GM12878 (cell line): ENCODE measurements around the gene THBS1. TPM values are rescaled to one million over a fixed set of nuclear protein-coding genes. Genes with fewer than 3 reads are reported as not detected.

Experiments used
- ATAC-seq: fragments of 200-7000 bp; cut with Tn5 transposase; 3 replicates; pipeline ENCODE4 v1.9.1; 2020; ENCODE audit warnings: mild to moderate bottlenecking, moderate library complexity
- BruUV-seq: library from RNA; stranded (reverse); fragments of 400-500 nt; replicated peaks from 2 replicates; lab custom pipeline; 2021; lab: Mats Ljungman, UMichigan
- CTCF ChIA-PET: fragments of 300-600 bp; sonication (Branson Sonifier 250); formaldehyde crosslinking; extraction: SDS; loops from one replicate; lab custom pipeline; 2021; ENCODE audit warnings: inconsistent platforms; lab: Yijun Ruan, JAX
- POLR2A ChIA-PET: fragments of 350-600 bp; formaldehyde crosslinking; extraction: SDS; loops from one replicate; lab custom pipeline; 2021; ENCODE audit warnings: inconsistent platforms; lab: Charles Lee
- RAD21 ChIA-PET: fragments of 300-600 bp; sonication (Branson Sonifier 250); formaldehyde crosslinking; loops from one replicate; lab custom pipeline; 2023; ENCODE audit warnings: antibody characterized with exemption; ENCODE audit not compliant: unreplicated experiment; lab: Charles Lee
- SMC1A ChIA-PET: fragments of 300-600 bp; sonication (Branson Sonifier 250); formaldehyde crosslinking; loops from one replicate; lab custom pipeline; 2023; ENCODE audit not compliant: unreplicated experiment, uncharacterized antibody; lab: Charles Lee
- DNase-seq: peaks from one replicate; pipeline ENCODE4 v3.0.0-alpha.2; 2011; ENCODE audit warnings: low read depth, low spot score
- FAIRE-seq: peaks from 3 replicates; lab custom pipeline; 2011; peaks lifted over from hg19 to GRCh38; lab: Jason Lieb, UNC
- H2AFZ ChIP-seq: 2 replicates; pipeline ENCODE4 v1.6.0; 2011; ENCODE audit warnings: low read depth, low read length, control low read depth; ENCODE audit not compliant: control insufficient read depth
- H3K27ac ChIP-seq: 2 replicates; pipeline ENCODE4 v1.5.1; 2011; ENCODE audit warnings: control low read depth; ENCODE audit not compliant: control insufficient read depth, insufficient read depth
- H3K27me3 ChIP-seq, 2 experiments: replicated peaks in 1 of 2; 2 replicates each; pipeline versions ENCODE4 v1.6.0 to v1.6.1; 2011; ENCODE audit warnings: low read length in 1 of 2; ENCODE audit not compliant: control insufficient read depth in 2 of 2, insufficient read depth in 2 of 2
- H3K36me3 ChIP-seq, 2 experiments: 2 replicates each; pipeline ENCODE4 v1.5.1; 2011; ENCODE audit warnings: low read length in 1 of 2; ENCODE audit not compliant: control insufficient read depth in 2 of 2, insufficient read depth in 2 of 2
- H3K4me1 ChIP-seq: 2 replicates; pipeline ENCODE4 v1.6.1; 2011; ENCODE audit warnings: mild to moderate bottlenecking, low read length, moderate library complexity, mixed read lengths; ENCODE audit not compliant: control insufficient read depth, insufficient read depth
- H3K4me2 ChIP-seq: 2 replicates; pipeline ENCODE4 v1.6.0; 2011; ENCODE audit warnings: control low read depth; ENCODE audit not compliant: control insufficient read depth, insufficient read depth
- H3K4me3 ChIP-seq: fragments of 200-600 bp; sonication (generic); 2 replicates; pipeline ENCODE4 v1.5.1; 2016
- H3K79me2 ChIP-seq: 2 replicates; pipeline ENCODE4 v1.6.0; 2011; ENCODE audit warnings: low read length; ENCODE audit not compliant: control insufficient read depth, insufficient read depth
- H3K9ac ChIP-seq: 2 replicates; pipeline ENCODE4 v1.8.0; 2011; ENCODE audit warnings: low read length, control low read depth, mixed read lengths; ENCODE audit not compliant: control insufficient read depth, insufficient read depth
- H3K9me3 ChIP-seq: replicated peaks from 3 replicates; pipeline ENCODE4 v1.5.1; 2011; ENCODE audit warnings: mild to moderate bottlenecking, low read length; ENCODE audit not compliant: control insufficient read depth, insufficient read depth
- H4K20me1 ChIP-seq: 2 replicates; pipeline ENCODE4 v1.6.0; 2011; ENCODE audit not compliant: control insufficient read depth, insufficient read depth
- NR2C1 ChIP-seq: fragments of 450-650 bp; IDR thresholded peaks from 2 replicates; pipeline ENCODE4 v1.6.1; 2017; ENCODE audit warnings: antibody characterized with exemption, mild to moderate bottlenecking, moderate library complexity
- PAX5 ChIP-seq: IDR thresholded peaks from 2 replicates; pipeline ENCODE4 v1.6.1; 2011; ENCODE audit warnings: low read depth, low read length, borderline replicate concordance
- TCF3 ChIP-seq: IDR thresholded peaks from 2 replicates; pipeline ENCODE4 v1.6.1; 2012; ENCODE audit warnings: low read depth, mild to moderate bottlenecking, low read length, borderline replicate concordance; ENCODE audit not compliant: insufficient read depth
- YBX1 ChIP-seq: fragments of 450-650 bp; IDR thresholded peaks from 2 replicates; pipeline ENCODE4 v1.6.1; 2016; ENCODE audit warnings: antibody characterized with exemption
- ZNF384 ChIP-seq: IDR thresholded peaks from 2 replicates; pipeline ENCODE4 v1.6.1; 2012; ENCODE audit warnings: low read depth, mild to moderate bottlenecking, low read length, improper control_type of control experiment, borderline replicate concordance
- ZSCAN29 ChIP-seq: fragments of 450-650 bp; IDR thresholded peaks from 2 replicates; pipeline ENCODE4 v1.6.1; 2017; ENCODE audit warnings: mild to moderate bottlenecking, moderate library complexity
- WGBS: methylation state at CpG from one replicate; pipeline ENCODE4 v1.1.6; 2016; ENCODE audit warnings: low lambda C conversion rate; ENCODE audit not compliant: insufficient replicate concordance, insufficient coverage; ENCODE audit errors: missing lambda C conversion rate; 5-methylcytosine and 5-hydroxymethylcytosine counted together
- in situ Hi-C: fragments of 300-500 bp; cut with MboI; formaldehyde crosslinking; loops from 9 replicates; pipeline ENCODE4 v1.14.3; 2018; ENCODE audit warnings: mixed read lengths
- intact Hi-C: fragments of 100-400 bp; cut with micrococcal nuclease; formaldehyde crosslinking; loops from one replicate; pipeline ENCODE4 v1.14.2; 2022; ENCODE audit not compliant: unreplicated experiment
- polyA plus RNA-seq, 11 experiments: library from polyadenylated mRNA; depleted of rRNA in 4 of 11; unstranded in 6 of 11; stranded (reverse) in 5 of 11; fragments of >200 nt; fragmentation: Nextera tagmentation in 4 of 11; fragmentation: Illumina TruSeq in 1 of 11; extraction: Ambion mirVana in 4 of 11; extraction: Trizol in 1 of 11; gene quantifications; 1 replicate in 1 of 11; 2 replicates in 10 of 11; pipeline versions ENCODE4 v1.2.1 to v1.2.3, GENCODE V29; 2011 to 2016; ENCODE audit warnings: inconsistent platforms in 2 of 11, missing spikeins in 2 of 11, low read depth in 1 of 11
- total RNA-seq, 4 experiments: library from RNA; depleted of rRNA in 3 of 4; stranded (reverse); fragments of >200 nt in 3 of 4; fragmentation: Illumina TruSeq in 1 of 4; extraction: Trizol in 1 of 4; gene quantifications; 2 replicates each; pipeline versions ENCODE4 v1.2.1 to v1.2.3, GENCODE V29; 2013 to 2021

THBS1 gene
- total and polyA plus RNA-seq, 10 of the 15 experiments (the other 5 are each of a cell fraction or from before 2014, with no cell fraction given), result under 0.01 to 1.5 (median 0.23) TPM; not detected in 3

DNA sequence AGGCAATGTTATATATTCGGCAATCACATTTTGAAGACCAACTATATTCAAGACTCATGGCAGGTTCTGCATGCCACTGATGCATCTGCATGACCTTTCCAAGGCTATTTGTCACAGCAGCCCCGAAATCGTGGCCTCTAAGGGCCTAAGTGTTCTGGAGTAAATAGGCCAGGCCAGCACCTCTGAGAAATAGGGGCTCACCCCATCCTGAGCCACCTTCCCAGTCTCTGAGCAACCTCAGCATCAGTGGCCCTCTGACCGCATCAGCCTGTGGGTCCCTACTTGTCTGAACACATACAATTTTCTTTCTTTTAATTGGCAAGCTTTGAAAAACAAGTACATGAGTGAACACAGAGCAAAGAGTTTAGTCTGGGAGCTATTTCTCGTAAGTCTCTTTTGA, 45.9 kb upstream of the THBS1 start:
- WGBS, result 20% methylated on average over 5 of the region's 5 CpGs
- Histone ChIP-seq H3K27ac (no peak overlapping the region), H3K4me1 (no peaks in the 10 kb centered on the region), H3K9ac (no peak overlapping the region), H3K4me2 (no peak overlapping the region), H3K79me2 (no peaks in the 10 kb centered on the region), H3K27me3 (no peaks in the 10 kb centered on the region), H3K36me3 (no peaks in the 10 kb centered on the region), H4K20me1 (no peaks in the 10 kb centered on the region), H3K9me3 (no peaks in the 10 kb centered on the region; the same call in 2 of the 3 replicates), H2AFZ (no peak overlapping the region), H3K4me3 (no peak overlapping the region)
- DNase-seq, result no peak
- ChIA-PET SMC1A (interaction anchor here (1.1 kb wide), 1 partner anchor 9 kb away, joined by 4 read pairs; no protein-coding TSS in a partner anchor), RAD21 (no interaction called here), CTCF (no interaction called here), POLR2A (no interaction called here)
- FAIRE-seq, result no peak
- in situ Hi-C loops (no loop called here), intact Hi-C loops (no loop called here)
- TF ChIP-seq PAX5, result no peak
- no TSS peak for BruUV-seq
- no peak for ATAC-seq

DNA sequence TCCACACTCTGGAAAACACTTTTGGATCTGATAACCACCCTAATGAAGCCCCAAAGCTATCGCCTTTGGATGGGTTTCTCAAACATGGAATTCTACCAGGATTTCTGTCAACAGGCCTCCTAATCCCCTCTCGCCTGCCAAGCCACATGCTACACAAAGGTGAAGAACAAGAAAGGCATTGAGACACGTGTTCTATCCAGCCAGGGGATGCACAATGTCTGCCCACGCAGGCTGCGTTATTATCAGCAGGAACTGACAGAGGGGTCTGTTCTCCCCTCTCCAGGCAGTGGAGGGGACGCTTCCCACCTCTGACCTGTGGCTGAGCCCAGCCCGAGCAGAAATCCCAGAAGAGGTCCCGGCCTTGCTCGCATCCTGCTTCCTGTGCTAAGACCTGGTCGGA, 45.4 kb upstream of the THBS1 start:
- 43% methylated on average over 10 of the region's 10 CpGs for WGBS
- Histone ChIP-seq H3K9ac (no peak overlapping the region), H3K36me3 (no peaks in the 10 kb centered on the region), H3K27me3 (no peaks in the 10 kb centered on the region), H4K20me1 (no peaks in the 10 kb centered on the region), H3K9me3 (no peaks in the 10 kb centered on the region; the same call in 2 of the 3 replicates), H3K4me3 (no peak overlapping the region), H3K79me2 (no peaks in the 10 kb centered on the region), H3K4me2 (no peak overlapping the region), H3K27ac (no peak overlapping the region), H3K4me1 (no peaks in the 10 kb centered on the region), H2AFZ (no peak overlapping the region)
- ChIA-PET SMC1A (interaction anchor here (1.1 kb wide), 1 partner anchor 9 kb away, joined by 4 read pairs; no protein-coding TSS in a partner anchor), POLR2A (no interaction called here), RAD21 (no interaction called here), CTCF (no interaction called here)
- ATAC-seq (no peak), FAIRE-seq (no peak), DNase-seq (no peak)
- in situ Hi-C loops (no loop called here), intact Hi-C loops (no loop called here)
- BruUV-seq, result no TSS peak
- no peak for TF ChIP-seq ZNF384
- TF ChIP-seq YBX1, result no peak
- TF ChIP-seq NR2C1, result no peak
- no peak for TF ChIP-seq ZSCAN29
- no peak for TF ChIP-seq TCF3
- TF ChIP-seq, all 136 proteins: peak for 0
